SIG-M5 (cell line): Measurements from ENCODE around the gene STPG4.
A peak's percentile ranks its signal among the peaks of the same experiment; 100 is the strongest.

Experiments
- DNase-seq: peaks from one replicate; lab custom pipeline; 2025; lab: John Stamatoyannopoulos, UW

Gene STPG4

GRCh38 chr2:47070920-47071824 is 83.9 kb downstream of the STPG4 start:
- DNase-seq = no peak

- DNase-seq = no peak
These were observed 84.8 kb downstream of the STPG4 start for GRCh38 chr2:47070155-47070919.

- no peak for DNase-seq
These were observed 85.4 kb downstream of the STPG4 start for GRCh38 chr2:47069628-47070154.

- no peak for DNase-seq
These were observed 86.0 kb downstream of the STPG4 start for GRCh38 chr2:47068981-47069627.

- DNase-seq = no peak
These were observed 87.2 kb downstream of the STPG4 start for GRCh38 chr2:47067788-47068407.

- no peak for DNase-seq
These were observed 89.2 kb downstream of the STPG4 start for GRCh38 chr2:47065771-47066380.

- no peak for DNase-seq
These were observed 89.8 kb downstream of the STPG4 start for GRCh38 chr2:47065343-47065742.

- DNase-seq = no peak
These were observed 91.0 kb downstream of the STPG4 start for GRCh38 chr2:47064106-47064505.

GRCh38 chr2:47063538-47063930 is 91.6 kb downstream of the STPG4 start:
- no peak for DNase-seq

GRCh38 chr2:47062681-47063537 is 92.2 kb downstream of the STPG4 start:
- no peak for DNase-seq

- no peak for DNase-seq
These were observed 93.0 kb downstream of the STPG4 start for GRCh38 chr2:47061944-47062678.

- no peak for DNase-seq
These were observed 94.4 kb downstream of the STPG4 start for GRCh38 chr2:47060652-47061170.

- peak; percentile 40 for DNase-seq
These were observed 96.8 kb downstream of the STPG4 start for GRCh38 chr2:47058003-47058931.

GRCh38 chr2:47057687-47058002 is 97.5 kb downstream of the STPG4 start:
- DNase-seq = no peak

GRCh38 chr2:47056868-47057686 is 98.0 kb downstream of the STPG4 start:
- no peak for DNase-seq

- DNase-seq = no peak
These were observed 98.7 kb downstream of the STPG4 start for GRCh38 chr2:47056374-47056773.

- no peak for DNase-seq
These were observed 100.2 kb downstream of the STPG4 start for GRCh38 chr2:47054868-47055267.
